Kasumi-1 (cell line): ENCODE results near the gene PLIN4.

ENCODE experiments used
- DNase-seq, 2 experiments: peaks; one replicate each; lab custom pipeline; 2025; lab: John Stamatoyannopoulos, UW

The PLIN4 gene

DNA sequence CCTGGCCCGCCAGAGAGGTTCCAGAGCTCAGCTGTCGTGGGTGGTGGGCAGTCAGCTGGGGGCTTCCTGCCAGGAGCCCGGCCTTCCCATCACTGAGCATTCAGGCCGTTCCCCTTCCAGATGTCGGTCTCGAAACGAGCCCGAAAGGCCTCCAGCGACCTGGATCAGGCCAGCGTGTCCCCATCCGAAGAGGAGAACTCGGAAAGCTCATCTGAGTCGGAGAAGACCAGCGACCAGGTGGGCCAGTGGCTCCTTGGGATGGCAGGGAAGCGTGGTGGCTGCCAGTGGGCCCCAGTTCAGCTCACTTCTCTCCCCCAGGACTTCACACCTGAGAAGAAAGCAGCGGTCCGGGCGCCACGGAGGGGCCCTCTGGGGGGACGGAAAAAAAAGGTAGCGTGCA, 26.8 kb downstream of the PLIN4 start:
- DNase-seq: no peak

DNA sequence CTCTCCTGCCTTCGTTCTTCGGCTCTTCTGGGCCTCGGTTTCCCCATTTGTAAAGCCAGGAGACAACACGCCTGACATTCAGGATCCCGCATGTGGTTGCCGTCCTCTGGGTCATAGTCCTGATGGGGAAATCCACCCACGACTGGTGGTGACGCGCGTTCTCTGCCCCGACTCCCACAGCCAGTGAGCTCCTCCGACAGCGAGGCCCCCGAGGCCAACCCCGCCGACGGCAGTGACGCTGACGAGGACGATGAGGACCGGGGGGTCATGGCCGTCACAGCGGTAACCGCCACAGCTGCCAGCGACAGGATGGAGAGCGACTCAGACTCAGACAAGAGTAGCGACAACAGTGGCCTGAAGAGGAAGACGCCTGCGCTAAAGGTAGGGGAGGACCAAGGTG, 29.8 kb downstream of the PLIN4 start:
- no peak for DNase-seq

DNA sequence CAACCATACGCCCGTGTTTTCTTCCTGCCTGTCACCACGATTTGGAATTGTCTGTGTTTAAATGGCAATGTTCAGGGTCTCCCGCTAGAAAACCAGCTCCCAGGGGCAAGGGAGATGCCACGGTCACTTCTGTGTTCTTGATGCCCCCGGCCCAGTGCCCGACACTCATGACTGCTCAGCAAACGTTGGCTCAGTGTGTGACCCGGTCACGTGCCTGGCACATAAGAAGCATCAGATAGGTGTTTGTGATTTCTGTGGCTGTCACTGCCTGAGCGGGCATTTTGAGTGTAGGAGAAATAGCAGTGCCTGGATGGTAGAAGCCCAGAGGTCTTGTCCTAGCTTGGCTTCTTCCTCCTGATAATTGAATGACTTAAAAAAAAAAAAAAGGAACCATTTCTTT, 30.7 kb downstream of the PLIN4 start:
- no peak for DNase-seq

DNA sequence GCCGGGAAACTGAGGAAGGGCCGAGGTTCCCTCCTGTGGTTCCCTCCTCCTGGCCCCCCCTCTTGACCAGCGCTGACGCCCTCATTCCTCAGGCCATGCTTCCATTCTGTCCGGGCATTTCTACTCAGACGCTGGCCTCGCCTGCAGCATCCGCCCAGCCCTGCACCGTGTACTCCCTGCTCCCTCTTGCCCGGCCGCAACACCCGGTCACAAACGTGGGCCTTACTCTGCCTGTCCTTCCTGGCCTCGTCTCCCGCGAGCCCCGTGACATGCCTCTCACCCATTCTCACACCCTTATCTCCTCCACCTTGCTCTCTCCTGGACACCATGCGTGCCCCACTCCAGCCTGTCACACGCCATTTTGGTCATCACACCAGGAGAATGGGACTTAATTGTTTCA, 34.9 kb downstream of the PLIN4 start:
- DNase-seq: no peak

DNA sequence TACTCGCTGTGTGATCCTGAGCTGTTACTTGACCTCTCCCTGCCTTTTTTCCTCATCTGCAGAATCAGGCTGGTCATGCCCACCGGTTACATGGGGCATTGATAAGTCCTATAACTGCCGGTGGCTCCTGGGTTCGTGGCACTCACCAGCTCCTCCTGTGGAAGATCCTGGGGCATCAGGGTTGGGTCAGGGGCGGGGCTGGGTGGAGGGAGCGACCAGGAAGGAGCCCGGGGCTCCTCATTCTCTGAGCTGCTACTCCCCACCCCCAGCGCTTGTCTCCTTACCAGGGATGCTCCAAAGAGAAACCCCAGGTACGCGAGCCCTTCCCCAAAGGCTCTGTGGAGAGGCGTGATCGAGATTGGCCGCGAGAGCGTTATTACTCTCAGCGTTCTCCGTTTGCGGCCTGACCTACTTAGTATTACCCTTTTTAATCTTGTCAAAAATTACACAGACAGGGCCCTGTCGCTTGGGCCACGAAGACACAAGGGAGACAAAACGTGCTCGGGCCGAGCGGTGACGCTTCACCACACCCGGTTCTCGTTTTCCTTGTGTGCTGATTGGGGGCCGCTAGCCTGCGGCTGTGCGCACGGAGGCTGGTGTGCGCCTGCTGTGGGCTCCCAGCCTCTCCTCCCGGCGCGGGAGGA, 35.4 kb downstream of the PLIN4 start:
- no peak for DNase-seq

DNA sequence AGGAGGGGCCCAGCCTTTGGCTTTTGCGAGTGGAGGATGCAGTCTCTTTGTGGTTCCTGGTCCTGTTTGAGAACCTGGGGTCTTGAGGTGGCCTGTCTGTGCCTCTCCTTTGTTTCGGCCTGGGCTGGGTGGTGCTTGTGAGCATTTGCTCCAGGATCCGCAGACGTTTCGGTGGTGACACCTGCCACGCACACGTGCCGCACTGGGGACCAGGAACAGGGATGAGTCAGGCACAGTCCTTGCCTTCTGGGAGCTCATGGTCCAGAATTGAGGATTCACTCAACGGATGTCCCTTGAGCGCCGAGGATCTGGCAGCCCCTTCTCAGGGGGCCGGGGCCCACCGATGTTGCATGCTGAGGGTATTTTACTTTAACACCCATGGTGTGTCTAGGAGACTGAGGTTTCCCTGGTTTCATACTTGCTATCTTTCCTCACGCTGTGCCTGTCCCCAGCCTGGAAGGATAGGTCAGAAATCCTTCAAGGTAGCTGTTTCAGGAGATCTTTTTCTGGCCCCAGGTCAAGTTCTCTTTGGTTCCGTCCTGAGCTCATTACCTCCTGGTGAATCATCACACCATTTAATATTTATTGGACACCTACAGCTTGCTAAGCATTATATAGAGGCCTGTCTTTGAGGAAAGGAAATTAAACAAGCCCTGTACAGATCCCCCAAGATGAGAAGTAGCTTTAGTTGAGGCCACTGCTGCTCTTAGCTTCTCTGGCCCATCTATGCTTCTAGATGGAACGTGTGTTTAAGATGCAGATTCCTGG, 41.1 kb downstream of the PLIN4 start:
- no peak for DNase-seq

DNA sequence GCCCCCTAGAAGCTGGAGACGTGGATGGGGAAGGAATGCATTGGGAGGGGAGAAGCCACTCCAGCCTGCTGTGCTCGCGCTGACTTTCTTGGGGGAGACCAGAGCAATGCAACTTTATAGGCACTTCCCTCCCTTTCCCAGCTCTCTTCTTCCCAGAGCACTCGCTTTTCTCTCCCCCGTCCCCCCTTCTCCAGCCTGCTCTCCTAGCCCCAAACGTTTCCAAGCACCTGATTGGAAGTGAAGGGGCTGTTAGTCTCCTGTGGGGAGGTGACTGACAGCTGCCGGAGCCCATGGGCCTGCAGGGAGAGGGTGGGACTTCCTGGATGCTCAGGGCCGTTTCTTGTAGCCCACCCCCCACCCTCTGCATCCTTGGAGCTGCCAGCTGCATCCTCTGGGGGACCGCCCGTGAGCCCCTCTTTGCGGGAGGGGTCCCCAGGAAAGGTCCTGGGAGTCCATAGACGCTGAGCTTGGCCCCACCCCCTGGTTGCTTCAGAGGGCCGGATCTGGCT, 43.7 kb downstream of the PLIN4 start:
- peak in 1 of 2 experiments; percentile 12 for DNase-seq

DNA sequence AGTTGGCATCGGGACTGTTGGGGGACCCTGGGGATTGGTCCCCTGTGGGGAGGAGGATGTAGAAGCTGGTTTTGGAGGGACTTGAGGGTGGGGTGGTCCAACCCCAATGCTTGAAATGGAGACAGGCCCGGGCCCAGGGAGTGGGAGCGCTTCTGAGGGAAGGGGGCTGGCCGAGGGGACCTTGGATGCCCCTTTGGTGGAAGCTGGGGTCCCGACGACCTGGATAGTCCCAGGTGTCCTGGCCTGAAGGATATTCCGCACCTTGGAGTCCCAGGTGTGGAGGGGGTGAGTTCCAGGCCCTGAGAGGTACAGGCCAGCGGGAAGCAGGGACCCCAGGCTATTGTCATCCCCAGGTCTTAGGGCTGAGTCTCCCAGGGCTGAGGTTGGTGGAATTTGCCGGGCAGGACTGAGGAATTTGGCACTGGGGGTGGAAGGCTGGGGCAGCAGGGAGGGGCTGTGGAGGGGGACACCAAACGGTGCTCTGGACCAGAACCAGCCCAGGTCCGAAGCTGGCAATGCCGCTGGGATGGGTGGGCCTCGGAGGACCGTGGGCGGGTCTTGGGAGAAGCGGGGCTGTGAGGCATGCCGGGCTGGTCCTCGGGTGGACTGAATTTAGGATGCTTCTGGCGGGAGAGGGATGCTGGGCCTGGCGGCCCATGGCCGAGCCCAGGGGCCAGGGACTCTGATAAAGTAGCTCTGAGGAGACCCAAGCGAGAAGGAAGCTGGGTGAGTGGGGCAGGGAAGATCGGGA, 44.3 kb downstream of the PLIN4 start:
- DNase-seq: no peak

DNA sequence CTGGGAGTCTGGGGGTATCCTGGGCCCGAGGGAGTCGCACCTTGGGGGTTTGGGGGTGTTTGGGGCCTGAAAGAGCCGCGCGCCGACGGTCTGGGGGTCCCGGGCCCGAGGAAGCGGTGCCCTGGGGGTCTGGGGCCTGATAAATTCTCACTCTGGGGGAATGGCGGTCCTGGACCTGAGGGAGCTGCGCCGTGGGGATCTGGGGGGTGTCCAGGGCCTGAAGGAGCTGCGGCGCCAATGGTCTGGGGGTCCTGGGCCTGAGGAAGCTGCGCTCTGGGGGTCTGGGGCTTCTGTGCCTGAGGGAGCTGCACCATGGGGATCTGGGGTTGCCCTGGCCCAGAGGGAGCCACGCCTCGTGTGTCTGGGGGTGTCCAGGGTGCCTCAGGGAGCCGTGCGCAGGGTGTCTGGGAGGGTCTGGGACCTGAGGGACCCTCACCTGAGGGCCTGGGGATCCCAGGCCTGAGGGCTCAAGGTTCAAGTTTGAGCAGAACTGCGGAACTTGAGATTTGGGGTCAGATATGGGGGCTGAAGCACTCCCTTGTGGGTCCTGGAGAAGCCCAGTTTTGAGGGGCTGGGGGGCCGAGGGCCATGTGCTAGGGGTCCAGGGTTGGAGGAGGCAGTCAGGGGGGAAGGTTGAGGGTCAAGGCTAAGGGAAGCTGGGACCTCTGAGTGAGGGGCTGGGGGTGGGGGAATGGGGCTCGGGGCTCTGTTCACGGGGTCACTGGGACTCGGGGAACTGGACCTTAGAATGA, 45.1 kb downstream of the PLIN4 start:
- DNase-seq: no peak

DNA sequence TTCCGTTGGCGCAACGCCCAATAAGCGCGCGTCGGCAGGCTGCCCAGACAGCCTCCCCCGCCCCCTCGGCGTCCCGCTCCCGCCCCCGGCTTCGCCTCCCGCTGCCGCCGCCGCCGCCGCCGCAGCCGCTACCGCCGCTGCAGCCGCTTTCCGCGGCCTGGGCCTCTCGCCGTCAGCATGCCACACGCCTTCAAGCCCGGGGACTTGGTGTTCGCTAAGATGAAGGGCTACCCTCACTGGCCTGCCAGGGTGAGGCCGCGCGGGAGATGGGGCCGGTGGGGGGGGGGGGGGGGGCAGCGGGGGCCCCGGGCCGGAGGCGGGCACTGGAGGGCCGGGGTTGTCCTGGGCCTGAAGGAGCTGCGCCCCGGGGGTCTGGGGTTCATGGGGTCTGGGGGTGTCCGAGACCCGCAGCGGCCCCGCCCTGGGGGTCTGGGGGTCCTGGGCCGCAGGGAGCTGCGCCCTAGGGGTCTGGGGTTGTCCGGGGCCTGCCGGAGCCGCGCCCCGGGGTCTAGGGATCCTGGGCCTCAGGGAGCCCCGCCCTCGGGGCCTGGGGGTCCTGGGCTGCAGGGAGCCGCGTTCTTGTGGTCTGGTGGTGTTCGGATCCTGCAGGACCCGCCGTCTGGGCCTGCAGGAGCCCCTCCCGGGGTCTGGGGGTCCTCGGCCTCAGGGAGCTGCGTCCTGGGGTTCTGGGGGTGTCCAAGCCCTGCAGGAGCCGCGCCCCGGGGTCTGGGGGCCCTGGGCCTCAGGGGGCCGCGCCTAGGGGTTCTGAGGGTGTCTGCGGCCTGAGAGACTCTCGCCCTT, 45.9 kb downstream of the PLIN4 start, which contains the start of gene HDGFL2:
Gene HDGFL2, plus strand, starts transcription at position 124 of the 801 bp plus-strand sequence. Its CDS starts 54 bp downstream, at position 178.
- no peak for DNase-seq

DNA sequence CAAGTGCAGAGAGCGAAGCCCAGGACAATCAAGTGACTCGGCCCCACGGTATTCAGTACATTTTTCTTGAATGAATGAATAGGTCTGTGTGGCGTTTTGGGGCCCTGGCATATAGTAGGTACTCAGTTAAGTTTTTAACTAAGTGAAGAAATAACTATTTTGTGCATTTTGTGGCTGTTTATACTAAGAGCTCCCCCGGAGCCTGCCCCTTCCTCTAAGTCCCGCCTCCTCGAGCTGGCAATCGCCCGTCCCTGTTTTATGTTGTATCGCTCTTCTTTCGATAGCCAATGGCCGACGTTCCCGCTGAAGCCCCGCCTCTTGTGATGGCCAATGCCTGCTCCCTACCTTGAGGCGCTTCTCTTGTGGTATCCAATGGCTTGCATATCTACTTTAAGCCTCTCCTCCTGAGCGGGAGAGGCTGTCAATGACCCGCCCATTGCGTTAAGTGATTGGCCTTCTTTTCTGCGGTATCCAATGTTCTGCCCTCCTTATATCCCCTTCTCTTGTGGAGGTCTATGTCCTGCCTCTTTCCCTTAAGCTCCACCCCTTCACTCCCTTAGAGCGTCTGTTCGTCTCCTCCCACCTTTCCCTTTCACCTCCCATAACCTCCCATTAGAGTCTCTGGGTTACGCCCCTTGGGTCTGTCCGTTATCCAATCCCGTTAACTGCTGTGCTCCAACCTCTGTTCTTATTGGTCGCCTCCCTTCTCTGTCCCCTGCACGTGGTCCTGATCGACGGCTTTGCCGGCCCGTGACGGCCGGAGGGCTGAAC, 46.7 kb downstream of the PLIN4 start:
- DNase-seq: peak; percentile 100

DNA sequence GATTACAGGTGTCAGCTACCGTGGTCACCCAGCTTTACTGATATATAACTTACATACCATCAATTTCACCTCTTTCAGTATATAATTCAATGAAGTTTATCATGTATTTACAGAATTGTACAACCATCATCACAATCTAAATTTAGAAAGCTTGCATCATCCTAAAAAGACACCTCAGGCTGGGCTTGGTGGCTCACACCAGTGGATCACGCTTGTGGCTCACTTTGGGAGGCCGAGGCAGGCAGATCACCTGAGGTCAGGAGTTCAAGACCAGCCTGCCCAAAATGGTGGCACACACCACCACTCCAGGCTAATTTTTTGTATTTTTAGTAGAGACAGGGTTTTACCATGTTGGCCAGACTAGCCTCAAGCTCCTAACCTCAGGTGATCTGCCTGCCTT, 50.5 kb downstream of the PLIN4 start:
- no peak for DNase-seq

DNA sequence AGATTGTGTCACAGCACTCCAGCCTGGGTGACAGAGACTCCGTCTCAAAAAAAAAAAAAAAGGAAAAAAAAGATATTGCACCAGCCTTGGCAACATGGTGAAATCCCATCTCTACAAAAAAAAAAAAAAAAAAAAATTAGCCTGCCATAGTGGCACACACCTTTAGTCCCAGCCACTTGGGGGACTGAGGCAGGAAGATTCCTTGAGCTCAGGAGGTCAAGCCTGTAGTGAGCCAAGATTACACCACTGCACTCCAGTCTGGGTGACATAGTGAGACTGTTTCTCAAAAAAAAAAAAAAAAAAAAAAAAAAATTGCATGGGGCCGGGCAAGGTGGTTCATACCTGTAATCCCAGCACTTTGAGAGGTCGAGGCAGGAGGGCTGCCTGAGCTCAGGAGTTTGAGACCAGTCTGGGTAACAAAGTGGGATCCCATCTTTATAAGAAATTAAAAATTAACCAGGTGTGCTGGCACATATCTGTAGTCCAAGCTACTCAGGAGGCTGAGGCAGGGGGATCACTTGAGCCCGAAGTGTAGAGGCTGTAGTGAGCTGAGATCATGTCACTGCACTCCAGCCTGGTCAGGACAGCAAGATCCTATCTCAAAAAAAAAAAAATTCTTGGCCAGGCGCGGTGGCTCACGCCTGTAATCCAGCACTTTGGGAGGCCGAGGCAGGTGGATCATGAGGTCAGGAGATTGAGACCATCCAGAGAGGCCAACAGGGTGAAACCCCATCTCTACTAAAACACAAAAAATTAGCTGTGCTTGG, 53.3 kb downstream of the PLIN4 start:
- DNase-seq: no peak

DNA sequence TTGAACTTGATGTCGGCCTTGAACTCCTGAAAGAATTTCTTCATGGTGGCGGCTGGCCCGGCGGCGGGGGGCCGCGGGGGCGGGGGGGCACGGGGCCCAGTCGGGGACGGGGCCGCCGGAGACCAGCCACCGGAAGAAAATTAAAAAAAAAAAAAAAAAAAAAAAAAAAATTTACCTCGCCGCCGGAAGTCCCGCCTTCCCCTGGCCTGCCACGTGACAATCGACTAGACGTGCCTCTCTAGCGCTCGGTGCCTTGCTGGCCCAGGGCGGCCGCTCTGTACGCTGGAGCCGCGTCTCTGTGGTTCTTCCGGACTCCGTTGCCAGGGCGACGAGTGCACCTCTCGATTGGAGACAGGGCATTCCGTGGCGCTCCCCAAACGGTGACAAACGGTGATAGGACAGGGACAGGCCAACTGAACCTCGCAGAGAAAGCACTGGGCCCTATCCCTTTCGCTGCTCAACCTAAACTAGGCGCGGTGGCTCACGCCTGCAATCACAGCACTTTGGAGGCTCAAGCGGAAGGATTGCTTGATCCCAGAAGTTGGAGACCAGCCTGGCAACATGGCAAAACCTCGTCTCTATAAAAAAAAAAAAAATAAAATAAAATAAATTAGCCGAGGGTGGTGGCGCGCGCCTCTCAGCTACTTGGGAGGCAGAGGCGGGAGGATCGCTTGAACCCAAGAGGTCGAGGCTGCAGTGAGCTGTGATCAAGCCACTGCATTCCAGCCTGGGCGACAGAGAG, 60.5 kb downstream of the PLIN4 start, which contains the start of gene UBXN6:
Gene UBXN6, minus strand, starts transcription at position 141 of the 742 bp plus-strand sequence. Its CDS starts 97 bp downstream, at position 44.
- peak; percentile 92 to 94 for DNase-seq

DNA sequence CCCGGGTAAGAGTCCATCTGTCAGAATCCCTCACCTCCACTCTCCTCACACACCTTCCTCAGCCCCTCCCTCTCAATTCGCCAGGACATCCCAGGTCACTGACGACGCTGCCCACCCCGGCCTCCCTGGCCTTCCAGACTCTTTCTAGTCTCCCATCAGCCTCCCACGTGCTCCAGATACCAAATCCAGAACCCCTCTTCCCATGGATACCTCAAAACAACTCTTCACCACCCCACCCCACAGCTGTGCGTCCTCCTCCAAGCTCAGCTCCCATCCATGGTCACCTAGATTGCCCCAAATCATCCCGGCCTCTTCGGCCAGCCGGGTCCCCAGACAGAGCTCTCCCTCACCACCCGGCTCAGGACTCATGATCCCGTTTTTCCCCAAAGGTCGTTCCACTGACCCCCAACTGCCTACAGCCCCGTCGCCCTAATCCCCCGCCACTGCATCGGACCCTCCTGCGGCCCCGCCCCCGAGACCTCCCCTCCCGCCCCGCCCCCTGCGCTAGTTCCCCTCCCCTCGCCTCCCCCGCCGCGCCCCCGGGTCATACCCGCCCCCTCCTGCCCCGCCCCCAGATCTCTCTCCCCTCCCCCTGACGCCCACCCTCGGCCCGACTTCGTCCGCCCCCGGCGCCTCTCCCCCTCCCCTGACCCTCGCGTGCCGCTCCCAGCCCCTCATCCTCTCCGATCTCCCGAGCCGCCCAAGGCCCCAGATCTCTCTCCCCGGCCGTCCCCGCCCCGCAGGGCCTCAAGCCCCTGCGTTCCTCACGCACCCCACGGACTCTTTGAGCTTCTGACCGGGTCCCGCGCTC, 61.2 kb downstream of the PLIN4 start:
- DNase-seq: peak; percentile 22 to 35

DNA sequence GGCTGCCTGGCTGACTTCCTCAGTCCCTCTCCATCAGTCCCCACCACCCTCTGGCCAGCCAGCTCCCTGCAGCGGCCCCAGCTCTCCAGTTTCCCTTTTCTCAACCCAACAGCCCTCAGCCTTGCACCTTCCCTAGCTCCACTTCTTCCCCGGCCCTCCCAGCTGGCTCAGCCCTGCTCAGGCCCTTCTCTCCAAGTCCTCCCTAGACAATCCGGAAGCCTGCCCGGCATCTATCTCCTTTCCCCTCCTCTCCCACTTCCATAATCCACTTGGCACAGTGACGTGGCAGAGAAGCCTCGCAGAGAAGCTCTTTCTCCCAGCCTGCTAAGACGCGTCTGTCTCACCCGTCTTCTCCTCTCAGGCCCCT, 61.8 kb downstream of the PLIN4 start:
- DNase-seq: peak; percentile 54 to 61

DNA sequence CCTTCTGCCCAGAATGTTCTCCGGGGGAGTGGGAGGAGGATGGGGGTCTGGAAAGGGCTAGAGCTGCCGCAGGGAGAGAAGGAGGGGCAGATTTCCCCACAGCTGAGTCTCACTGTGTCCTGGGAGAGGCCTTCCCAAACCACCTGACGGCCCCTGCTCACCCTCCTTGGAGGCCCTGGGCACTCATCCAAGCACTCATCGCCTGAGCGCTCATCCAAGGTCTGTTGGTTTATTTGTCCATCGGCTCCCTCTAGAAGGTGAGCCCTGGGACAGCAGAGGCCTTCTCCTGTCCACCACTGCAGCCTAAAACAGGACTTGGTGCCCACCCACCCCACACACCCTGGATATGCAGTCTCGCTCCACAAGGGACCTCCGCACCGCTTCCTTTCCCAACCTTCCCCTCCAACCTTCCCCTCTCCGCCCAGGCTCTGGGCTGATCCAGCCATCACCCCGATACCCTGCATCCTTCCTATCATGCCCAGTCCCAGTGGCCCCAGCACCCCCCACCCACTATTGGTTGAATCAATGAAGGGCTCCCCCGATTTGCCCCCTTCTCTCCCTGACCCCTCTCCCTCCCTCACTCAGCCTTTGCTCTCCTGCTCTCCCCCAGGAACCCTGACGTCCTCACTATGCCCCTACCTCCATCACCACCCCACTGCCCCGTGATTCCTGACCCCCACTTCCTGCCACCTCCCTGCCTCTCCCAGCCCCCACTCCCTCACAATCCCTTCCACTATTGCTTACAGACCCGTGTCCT, 62.4 kb downstream of the PLIN4 start:
- DNase-seq: no peak
